Stimulated activated CD4-positive, alpha-beta T cell treated with anti-CD3 and anti-CD28 coated beads, Interleukin-4, amount 100 ng/mL, for 24 hours (primary cell): ENCODE data around the gene PLA2G12B.

Experiments
- DNase-seq: peaks from one replicate; pipeline ENCODE4 v3.0.0-alpha.2; 2020

The PLA2G12B gene

GRCh38 chr10:72888151-72888638, 66.4 kb downstream of the PLA2G12B start:
- DNase-seq = no peak

GRCh38 chr10:72887043-72887442, 67.6 kb downstream of the PLA2G12B start:
- no peak for DNase-seq

- no peak for DNase-seq
Observed at GRCh38 chr10:72886621-72887020, 68.0 kb downstream of the PLA2G12B start.

GRCh38 chr10:72885953-72886352, 68.7 kb downstream of the PLA2G12B start:
- no peak for DNase-seq
